ENCODE results near the gene PMS1.

GRCh38 chr2:189819297-189819704 is 35.1 kb downstream of the PMS1 start:
- TF ChIP-seq CTCF (IDR thresholded peaks at IDR 0.05; ENCODE audit: insufficient read depth, low read length): no peak
- no peak for TF ChIP-seq GABPA (IDR thresholded peaks at IDR 0.05; ENCODE audit: low read depth)
- TF ChIP-seq REST (IDR thresholded peaks at IDR 0.05; ENCODE audit: insufficient replicate concordance, low read depth): no peak
